Heart left ventricle (tissue), 16 donors: Measurements from ENCODE around the gene TMEM39B. TPM values are rescaled to one million over a fixed set of nuclear protein-coding genes. Genes with fewer than 3 reads are reported as not detected.
"Not testable (repeated sequence)": the region's sequence is repeated elsewhere in the genome, so short reads cannot be mapped to it uniquely, and the experiment has no call there.

Experiments used
- ATAC-seq, 4 donors: fragments of 200-7000 bp; cut with Tn5 transposase; one replicate each; pipeline ENCODE4 v1.9.1; 2020 to 2022; ENCODE audit warnings: moderate library complexity in 4 of 4, mild to moderate bottlenecking in 3 of 4, moderate number of reproducible peaks in 1 of 4
- DNase-seq, 5 donors: peaks; one replicate each; pipeline ENCODE4 v3.0.0-alpha.2; 2020
- H3K27ac ChIP-seq, 12 donors: fragments of 200-600 bp; sonication (generic) in 4 of 12; one replicate each; pipeline versions ENCODE4 v1.5.0 to v1.8.0; 2016 to 2022; ENCODE audit warnings: mild to moderate bottlenecking in 2 of 12
- H3K27me3 ChIP-seq, 9 donors: fragments of 200-600 bp; sonication (generic) in 2 of 9; one replicate each; pipeline versions ENCODE4 v1.5.1 to v1.8.0; 2016 to 2022; ENCODE audit warnings: mild to moderate bottlenecking in 3 of 9
- H3K36me3 ChIP-seq, 9 donors: fragments of 200-600 bp; sonication (generic) in 2 of 9; one replicate each; pipeline versions ENCODE4 v1.5.0 to v1.8.0; 2018 to 2022; ENCODE audit warnings: mild to moderate bottlenecking in 2 of 9
- H3K4me1 ChIP-seq, 12 donors: fragments of 200-600 bp; sonication (generic) in 4 of 12; one replicate each; pipeline versions ENCODE4 v1.5.0 to v1.8.0; 2016 to 2022; ENCODE audit warnings: mild to moderate bottlenecking in 3 of 12
- H3K4me3 ChIP-seq, 12 donors: fragments of 200-600 bp; sonication (generic) in 4 of 12; one replicate each; pipeline versions ENCODE4 v1.5.0 to v1.8.0; 2017 to 2022; ENCODE audit warnings: mild to moderate bottlenecking in 9 of 12, moderate library complexity in 4 of 12
- H3K9me3 ChIP-seq, 12 donors: fragments of 200-600 bp; sonication (generic) in 4 of 12; one replicate each; pipeline versions ENCODE4 v1.5.0 to v1.8.0; 2016 to 2022; ENCODE audit warnings: mild to moderate bottlenecking in 1 of 12
- POLR2A ChIP-seq, 2 donors: fragments of 450-650 bp; IDR thresholded peaks; one replicate each; pipeline ENCODE4 v1.6.1; 2017; ENCODE audit warnings: antibody characterized with exemption in 2 of 2, mild to moderate bottlenecking in 2 of 2, moderate library complexity in 2 of 2
- WGBS, 4 donors: extraction: QIAGEN DNeasy Blood & Tissue Kit in 2 of 4; methylation state at CpG; one replicate each; pipeline versions ENCODE4 v1.1.5 to v1.1.7; 2013 to 2018; 5-methylcytosine and 5-hydroxymethylcytosine counted together
- intact Hi-C, 10 donors: fragments of 100-400 bp; cut with DNase I; formaldehyde crosslinking; loops; one replicate each; pipeline versions ENCODE4 v1.11.1 to v1.14.2; 2022
- polyA plus RNA-seq, 2 donors: library from polyadenylated mRNA; stranded (reverse); fragments of 200-250 nt; gene quantifications; one replicate each; pipeline ENCODE4 v1.2.3, GENCODE V29; 2013
- total RNA-seq, 9 donors: library from RNA; depleted of rRNA in 2 of 9; stranded (reverse); fragments of >200 nt in 2 of 9; fragmentation: NEBNext Ultra II Directional in 3 of 9; extraction: Animal tissue kit (Norgen Biotek cat#: 25700) in 3 of 9; gene quantifications; one replicate each; pipeline versions ENCODE4 v1.1.0 to v1.2.4, GENCODE V29; 2016 to 2023
- TF ChIP-seq, protein P1 (sequence below), 12 donors: fragments of 200-600 bp; sonication (generic) in 4 of 12; IDR thresholded peaks; one replicate each; pipeline versions ENCODE4 v1.5.0 to v1.8.0; 2018 to 2022; ENCODE audit warnings: antibody characterized with exemption in 12 of 12, mild to moderate bottlenecking in 5 of 12
- donor health status: ischemic (EF 13 %, LVEDD 7.1; RV severe dilation, severe dysfunction).
- donor health status: healthy with polysubstance abuse.
- donor health status: DM: no; HTN: yes; CAD: no.
- donor health status: DM: no; HTN: no; CAD: no.
- donor health status: ischemic (EF 25% LVEDD 6.9; RV normal size, moderate dysfunction).
- donor health status: ischemic (EF 25% LVEDD 5.7; RV mildly dilated, moderate dysfunction).
- donor health status: healthy.
- donor health status: DM: yes; HTN: yes; CAD: no.
- donor health status: ischemic (EF 35%, LVEDD 5.7; RV mildly dilated, moderate dysfunction).
- donor health status: nonischemic (EF 11% LVEDD 7.7; RV severe dilation, severe dysfunction).
- donor health status: DM: yes; HTN: yes; CAD: no.
- donor health status: PGD.
- donor health status: ischemic (EF 29% LVEDD 5.4; RV normal size, mild dysfunction).
- donor health status: nonischemic (EF 23%, LVEDD 6.1; RV moderate dilation, normal function).

TMEM39B gene
- total and polyA plus RNA-seq, 11 donors = 2.7 to 15.1 (median 6.3) TPM

- Histone ChIP-seq H3K4me3 (peak overlapping the region; percentile 48 to 86 (median 79)), H3K36me3 (peaks cover 0 to 36% (median 30%) of the 10 kb centered on the region in 9 donors), H3K27ac (peak overlapping the region; percentile 79 to 98 (median 94)), H3K4me1 (peaks cover 0 to 49% (median 16%) of the 10 kb centered on the region in 12 donors), H3K9me3 (no peaks in the 10 kb centered on the region), H3K27me3 (no peaks in the 10 kb centered on the region)
- DNase-seq = no peak
- TF ChIP-seq, protein P1, sequence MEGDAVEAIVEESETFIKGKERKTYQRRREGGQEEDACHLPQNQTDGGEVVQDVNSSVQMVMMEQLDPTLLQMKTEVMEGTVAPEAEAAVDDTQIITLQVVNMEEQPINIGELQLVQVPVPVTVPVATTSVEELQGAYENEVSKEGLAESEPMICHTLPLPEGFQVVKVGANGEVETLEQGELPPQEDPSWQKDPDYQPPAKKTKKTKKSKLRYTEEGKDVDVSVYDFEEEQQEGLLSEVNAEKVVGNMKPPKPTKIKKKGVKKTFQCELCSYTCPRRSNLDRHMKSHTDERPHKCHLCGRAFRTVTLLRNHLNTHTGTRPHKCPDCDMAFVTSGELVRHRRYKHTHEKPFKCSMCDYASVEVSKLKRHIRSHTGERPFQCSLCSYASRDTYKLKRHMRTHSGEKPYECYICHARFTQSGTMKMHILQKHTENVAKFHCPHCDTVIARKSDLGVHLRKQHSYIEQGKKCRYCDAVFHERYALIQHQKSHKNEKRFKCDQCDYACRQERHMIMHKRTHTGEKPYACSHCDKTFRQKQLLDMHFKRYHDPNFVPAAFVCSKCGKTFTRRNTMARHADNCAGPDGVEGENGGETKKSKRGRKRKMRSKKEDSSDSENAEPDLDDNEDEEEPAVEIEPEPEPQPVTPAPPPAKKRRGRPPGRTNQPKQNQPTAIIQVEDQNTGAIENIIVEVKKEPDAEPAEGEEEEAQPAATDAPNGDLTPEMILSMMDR (IDR thresholded peaks at IDR 0.05) = peak in 6 of 12 donors; percentile 12 to 37 (median 23)
- no peak for TF ChIP-seq POLR2A (IDR thresholded peaks at IDR 0.05)
- ATAC-seq = peak in 2 of 4 donors; percentile 45 to 51
- 30 to 35% (median 32%) methylated on average over 25 to 28 of the region's 28 CpGs for WGBS, 4 donors
- intact Hi-C loops = loop anchor here in 2 of 10 donors (1.0 to 2.0 kb wide), 2 partner anchors 34 to 35 kb away; partner anchors contain the start of gene KPNA6 (in 1 of the 2)
These were observed 825 bp downstream of the TMEM39B start for GRCh38 chr1:32073299-32074229.

GRCh38 chr1:32074841-32075240 is 2.1 kb downstream of the TMEM39B start:
- H3K4me3 ChIP-seq = no peak overlapping the region
- DNase-seq = no peak
- 93 to 97% (median 95%) methylated on average over 9 of the region's 9 CpGs for WGBS, 4 donors
- no peak for ATAC-seq
- intact Hi-C loops = no loop called here
- TF ChIP-seq, protein P1 (IDR thresholded peaks at IDR 0.05) = no peak
- TF ChIP-seq POLR2A (IDR thresholded peaks at IDR 0.05) = no peak
- H3K27ac ChIP-seq = peak overlapping the region in 1 of 12 donors; percentile 58
- peaks cover 0 to 39% (median 16%) of the 10 kb centered on the region in 12 donors for H3K4me1 ChIP-seq
- peaks cover 0 to 48% (median 35%) of the 10 kb centered on the region in 9 donors for H3K36me3 ChIP-seq
- no peaks in the 10 kb centered on the region for H3K9me3 ChIP-seq
- H3K27me3 ChIP-seq = no peaks in the 10 kb centered on the region

DNA sequence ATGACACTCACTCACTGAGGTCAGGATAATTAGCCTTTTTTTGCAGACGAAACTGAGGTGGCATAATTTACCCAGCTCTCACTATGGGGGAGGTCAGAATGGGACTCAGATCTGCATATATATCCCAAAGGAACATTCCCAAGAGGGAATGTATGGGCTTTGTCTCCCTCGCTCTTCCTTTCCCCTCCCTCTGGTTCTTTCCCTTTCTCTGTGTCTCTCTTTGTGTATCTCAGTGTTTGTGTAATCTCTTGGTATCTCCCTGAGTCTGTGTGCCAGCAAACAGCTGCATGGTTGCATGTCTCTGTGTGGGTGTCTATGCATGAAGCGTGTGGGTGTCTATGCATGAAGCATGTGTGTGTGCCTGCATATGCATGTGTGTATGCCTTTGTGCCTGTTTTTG is 4.7 kb downstream of the TMEM39B start:
- Histone ChIP-seq H3K9me3 (no peaks in the 10 kb centered on the region), H3K36me3 (peaks cover 0 to 73% (median 54%) of the 10 kb centered on the region in 9 donors), H3K4me1 (peaks cover 0 to 26% (median 9%) of the 10 kb centered on the region in 12 donors), H3K27ac (no peak overlapping the region), H3K27me3 (no peaks in the 10 kb centered on the region), H3K4me3 (no peak overlapping the region)
- ATAC-seq (no peak), DNase-seq (no peak)
- WGBS, 4 donors = 83 to 85% (median 84%) methylated on average over 3 of the region's 3 CpGs
- intact Hi-C loops = no loop called here
- no peak for TF ChIP-seq POLR2A (IDR thresholded peaks at IDR 0.05)
- TF ChIP-seq, protein P1 (IDR thresholded peaks at IDR 0.05) = no peak

DNA sequence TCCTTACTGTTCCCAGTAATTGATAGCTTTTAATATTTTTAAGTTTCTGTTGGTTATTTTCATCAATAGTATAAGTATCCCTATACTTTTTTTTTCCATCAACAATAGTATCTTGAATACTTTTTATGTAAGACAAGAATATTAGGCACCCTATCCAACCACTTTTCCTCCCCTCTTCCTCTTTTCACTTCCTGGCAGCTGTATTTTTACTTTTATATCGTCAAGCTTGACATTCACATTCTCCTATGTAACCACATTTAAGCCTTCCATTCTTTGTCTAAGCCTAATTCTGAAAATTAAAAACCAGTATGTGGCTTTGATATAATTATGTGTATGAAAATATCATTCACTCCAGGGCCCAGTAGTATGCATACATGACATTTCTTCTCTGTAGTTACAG is 9.3 kb downstream of the TMEM39B start:
- no peaks in the 10 kb centered on the region for H3K4me1 ChIP-seq
- DNase-seq (no peak), ATAC-seq (no peak)
- no peak overlapping the region for H3K4me3 ChIP-seq
- peaks cover 0 to 94% (median 46%) of the 10 kb centered on the region in 9 donors for H3K36me3 ChIP-seq
- TF ChIP-seq, protein P1 (IDR thresholded peaks at IDR 0.05) = no peak
- no peak for TF ChIP-seq POLR2A (IDR thresholded peaks at IDR 0.05)
- 49 to 58% (median 52%) methylated on average over 1 of the region's 1 CpG for WGBS, 4 donors
- H3K27ac ChIP-seq = no peak overlapping the region
- no peaks in the 10 kb centered on the region for H3K27me3 ChIP-seq
- H3K9me3 ChIP-seq = no peaks in the 10 kb centered on the region
- intact Hi-C loops = no loop called here

- peaks cover 0 to 86% (median 56%) of the 10 kb centered on the region in 9 donors for H3K36me3 ChIP-seq
- intact Hi-C loops, DNase-seq, H3K9me3 ChIP-seq, H3K4me3 ChIP-seq, H3K4me1 ChIP-seq, H3K27ac ChIP-seq, H3K27me3 ChIP-seq, ATAC-seq: not testable (repeated sequence)
- 95 to 100% (median 96%) methylated on average over 2 of the region's 2 CpGs for WGBS, 4 donors
These were observed 13.6 kb downstream of the TMEM39B start for GRCh38 chr1:32086381-32086780.
